Raji (cell line): ENCODE results near the gene HNRNPM.

ENCODE experiments used
- POLR2A ChIP-seq: IDR thresholded peaks from 2 replicates; pipeline ENCODE4 v1.6.1; 2011; ENCODE audit warnings: low read depth, low read length, control low read depth; ENCODE audit not compliant: insufficient read depth

Gene HNRNPM

GRCh38 chr19:8451377-8451776, 6.6 kb downstream of the HNRNPM start:
- no peak for TF ChIP-seq POLR2A

DNA sequence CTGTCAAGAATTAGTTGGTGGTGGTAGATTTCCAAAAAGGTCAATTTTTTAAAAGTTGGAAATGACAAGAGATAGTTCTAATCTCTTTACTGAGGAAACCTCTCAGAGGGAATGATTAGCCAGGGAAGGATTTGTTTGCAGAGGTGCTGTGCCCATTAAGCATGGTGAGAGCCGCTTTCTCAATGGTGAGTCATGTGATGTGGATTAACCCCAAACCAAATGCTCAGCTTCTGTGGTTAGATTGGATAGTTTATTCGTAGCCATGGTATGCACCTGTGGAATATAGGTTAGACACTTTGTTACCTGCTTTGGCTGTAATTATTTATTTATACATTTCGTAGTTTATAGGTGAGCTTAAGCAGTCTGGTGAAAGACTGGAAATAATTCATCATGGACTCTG, 7.1 kb downstream of the HNRNPM start:
- TF ChIP-seq POLR2A, result no peak

DNA sequence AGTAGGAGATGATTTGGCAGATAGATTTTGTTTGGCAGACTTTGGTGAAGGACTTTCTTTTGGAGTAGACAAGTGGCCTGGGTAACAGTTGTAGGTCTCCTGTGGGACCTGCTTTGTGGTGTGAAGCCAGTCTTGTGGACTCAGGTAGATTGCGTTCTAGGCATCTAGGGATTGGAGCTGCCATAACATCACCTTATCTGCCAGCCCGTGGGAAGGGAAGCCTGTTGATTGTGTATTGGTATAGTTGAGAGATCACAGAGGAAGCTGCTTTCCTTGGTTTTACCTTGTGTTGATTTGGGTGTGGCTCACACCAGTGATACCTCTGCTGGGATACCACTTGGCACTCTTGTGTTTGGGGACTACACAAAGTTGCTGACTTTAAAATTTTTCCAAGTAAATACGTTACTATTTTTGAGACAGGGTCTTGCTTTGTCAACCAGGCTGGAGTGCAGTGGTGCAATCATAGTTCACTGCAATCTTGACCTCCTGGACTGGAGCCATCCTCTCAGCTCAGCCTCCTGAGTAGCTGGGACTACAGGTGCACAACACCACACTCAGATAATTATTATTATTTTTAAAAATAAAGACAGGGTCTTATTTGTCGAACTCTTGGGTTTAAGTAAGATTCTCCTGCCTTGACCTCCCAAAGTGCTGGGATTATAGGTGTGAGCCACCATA, 7.8 kb downstream of the HNRNPM start:
- TF ChIP-seq POLR2A, result no peak

DNA sequence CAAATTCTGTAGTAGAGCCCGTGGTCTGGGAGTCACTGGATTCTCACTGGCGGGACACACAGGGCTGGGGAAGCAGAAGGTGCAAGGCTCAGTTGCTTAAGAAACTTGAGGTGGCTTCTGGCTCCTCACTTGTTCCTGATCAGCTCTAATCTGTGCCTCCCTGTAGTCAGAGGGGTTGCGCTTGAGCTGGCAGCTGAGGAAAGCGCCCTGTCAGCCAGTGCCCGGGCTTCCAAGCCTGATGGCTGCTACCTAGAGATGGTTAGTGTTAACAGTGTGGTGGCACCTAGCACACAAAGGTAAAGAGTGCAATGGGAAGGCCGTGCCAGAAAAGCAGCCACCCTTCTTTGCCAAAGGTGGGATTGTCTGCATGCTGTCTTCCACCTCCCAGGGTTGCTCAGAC, 8.8 kb downstream of the HNRNPM start:
- TF ChIP-seq POLR2A, result no peak

- no peak for TF ChIP-seq POLR2A
Measured at GRCh38 chr19:8454218-8454617, 9.4 kb downstream of the HNRNPM start.

GRCh38 chr19:8455018-8455417, 10.2 kb downstream of the HNRNPM start:
- TF ChIP-seq POLR2A, result no peak

DNA sequence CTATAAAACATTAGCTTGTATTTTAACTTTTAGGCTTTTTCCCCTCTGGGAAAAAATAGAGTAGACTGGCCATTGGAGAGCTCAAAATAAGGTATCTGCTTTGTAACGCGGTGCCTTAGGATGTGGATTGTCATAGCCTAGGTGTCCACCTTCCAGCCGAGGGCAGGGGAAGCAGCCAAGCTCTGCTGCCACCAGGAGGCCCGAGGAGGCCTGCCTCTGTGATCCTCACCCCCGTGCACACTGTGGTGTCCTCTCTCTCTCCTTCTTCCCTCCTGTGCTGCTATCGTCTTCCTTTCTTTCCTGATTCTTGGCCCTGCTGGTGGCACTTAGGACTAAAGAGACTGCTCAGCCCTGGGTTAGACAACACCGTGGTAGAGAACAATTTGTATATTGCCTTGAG, 11.3 kb downstream of the HNRNPM start:
- TF ChIP-seq POLR2A, result no peak

DNA sequence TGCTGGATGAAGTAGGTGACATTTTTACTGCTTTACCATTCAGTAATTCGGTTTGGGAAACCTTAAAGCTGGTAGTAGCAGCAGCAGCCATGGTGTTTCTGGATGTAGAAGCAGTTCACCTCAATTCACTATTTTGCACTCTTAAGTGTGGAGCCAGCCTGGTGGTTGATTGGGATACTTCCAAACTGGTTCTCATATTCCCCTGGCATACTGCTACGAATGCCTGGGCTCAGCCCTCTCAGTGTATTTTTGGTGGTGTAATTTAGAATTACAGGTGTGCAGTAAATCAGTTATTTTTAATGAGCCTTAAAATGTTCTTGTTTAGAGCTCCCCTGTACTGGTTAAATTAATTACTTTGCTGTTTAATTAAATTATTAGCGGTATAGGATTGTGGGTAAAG, 12.4 kb downstream of the HNRNPM start:
- no peak for TF ChIP-seq POLR2A

DNA sequence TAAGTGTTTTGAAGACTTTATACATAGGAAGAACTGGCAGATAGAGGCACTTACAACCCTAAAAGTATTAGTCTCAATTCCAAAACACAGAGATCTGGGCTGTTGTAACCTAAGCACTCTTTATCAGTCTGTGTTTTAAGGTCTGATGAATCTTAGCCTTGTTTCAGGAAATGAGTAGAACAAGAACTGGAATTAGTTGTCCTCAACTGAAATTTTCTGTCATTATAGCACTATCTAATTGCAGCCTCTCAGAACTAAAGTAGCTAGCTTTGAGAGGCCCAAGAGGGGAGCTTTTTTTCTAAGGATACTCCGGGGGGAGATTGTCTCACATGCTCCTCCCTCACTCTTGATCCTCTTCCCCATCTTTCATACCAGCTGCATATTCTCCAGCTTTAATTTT, 13.1 kb downstream of the HNRNPM start:
- TF ChIP-seq POLR2A, result no peak

DNA sequence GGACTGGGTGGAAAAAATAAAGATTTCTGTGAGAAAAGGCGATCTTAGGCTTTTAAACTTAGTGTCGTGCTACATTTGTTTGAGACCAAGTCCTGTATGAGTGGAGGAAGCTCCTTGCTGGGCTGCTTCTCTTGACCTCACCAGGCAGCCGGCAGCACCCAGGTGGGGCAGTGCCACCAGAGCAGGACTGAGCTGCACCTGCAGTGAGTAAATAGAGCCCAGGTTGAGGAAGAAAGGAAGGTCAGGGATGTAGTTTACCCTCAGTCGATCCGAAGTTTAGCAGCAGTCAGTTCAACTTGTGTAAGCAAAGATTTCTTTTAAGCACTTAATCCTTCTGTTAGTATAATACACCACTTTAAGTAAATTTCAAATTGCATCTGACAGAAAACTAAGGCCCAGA, 13.6 kb downstream of the HNRNPM start:
- TF ChIP-seq POLR2A, result no peak

GRCh38 chr19:8459095-8459494, 14.3 kb downstream of the HNRNPM start:
- no peak for TF ChIP-seq POLR2A

GRCh38 chr19:8459520-8460270, 14.9 kb downstream of the HNRNPM start:
- TF ChIP-seq POLR2A, result no peak

DNA sequence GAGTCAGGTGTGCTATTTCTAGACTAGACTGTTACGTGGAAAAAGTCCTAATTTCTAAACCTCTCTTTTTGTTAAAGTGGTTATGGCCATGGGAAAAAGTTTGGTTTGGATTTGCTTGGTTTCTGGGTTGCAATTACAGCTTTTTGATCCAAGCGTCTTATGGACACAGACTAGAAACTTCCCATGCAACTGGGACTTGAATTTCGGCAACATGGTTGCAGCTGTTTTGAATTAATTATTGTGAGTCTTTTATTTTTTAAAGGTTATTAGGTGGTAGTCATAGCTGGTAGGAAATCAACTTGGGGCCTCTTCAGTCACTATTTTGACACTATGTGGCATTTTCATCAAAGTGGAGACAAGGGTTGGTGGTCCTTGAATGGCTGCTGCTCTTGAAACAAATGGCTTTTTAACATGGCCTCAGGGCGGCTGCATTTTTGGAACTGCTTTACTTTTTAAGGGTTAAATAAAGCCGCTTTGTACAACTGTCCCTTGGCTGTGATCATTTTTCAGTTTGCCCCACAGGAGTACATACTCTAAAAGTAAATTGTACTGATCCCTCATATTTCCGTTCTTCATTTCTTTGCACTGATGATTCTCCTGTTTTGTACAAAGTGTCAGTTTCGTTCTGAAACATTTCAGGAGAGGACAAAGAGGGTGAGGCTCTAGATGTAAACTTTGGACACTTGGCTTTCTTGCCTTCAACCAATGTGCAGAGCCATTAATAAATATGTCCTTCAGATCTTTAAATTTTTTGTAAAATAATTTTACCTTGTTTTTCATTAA, 15.9 kb downstream of the HNRNPM start:
- no peak for TF ChIP-seq POLR2A

GRCh38 chr19:8461376-8461775, 16.6 kb downstream of the HNRNPM start:
- no peak for TF ChIP-seq POLR2A

GRCh38 chr19:8461891-8462290, 17.1 kb downstream of the HNRNPM start:
- no peak for TF ChIP-seq POLR2A

GRCh38 chr19:8462571-8462970, 17.8 kb downstream of the HNRNPM start:
- TF ChIP-seq POLR2A, result no peak
